ENCODE measurements around the gene SLC3A2. TPM values are rescaled to one million over a fixed set of nuclear protein-coding genes. Genes with fewer than 3 reads are reported as not detected.
"Not testable (repeated sequence)": the region's sequence is repeated elsewhere in the genome, so short reads cannot be mapped to it uniquely, and the experiment has no call there.

The SLC3A2 gene
- total RNA-seq, 2 experiments from 2014 or later = 231 to 234 TPM

DNA sequence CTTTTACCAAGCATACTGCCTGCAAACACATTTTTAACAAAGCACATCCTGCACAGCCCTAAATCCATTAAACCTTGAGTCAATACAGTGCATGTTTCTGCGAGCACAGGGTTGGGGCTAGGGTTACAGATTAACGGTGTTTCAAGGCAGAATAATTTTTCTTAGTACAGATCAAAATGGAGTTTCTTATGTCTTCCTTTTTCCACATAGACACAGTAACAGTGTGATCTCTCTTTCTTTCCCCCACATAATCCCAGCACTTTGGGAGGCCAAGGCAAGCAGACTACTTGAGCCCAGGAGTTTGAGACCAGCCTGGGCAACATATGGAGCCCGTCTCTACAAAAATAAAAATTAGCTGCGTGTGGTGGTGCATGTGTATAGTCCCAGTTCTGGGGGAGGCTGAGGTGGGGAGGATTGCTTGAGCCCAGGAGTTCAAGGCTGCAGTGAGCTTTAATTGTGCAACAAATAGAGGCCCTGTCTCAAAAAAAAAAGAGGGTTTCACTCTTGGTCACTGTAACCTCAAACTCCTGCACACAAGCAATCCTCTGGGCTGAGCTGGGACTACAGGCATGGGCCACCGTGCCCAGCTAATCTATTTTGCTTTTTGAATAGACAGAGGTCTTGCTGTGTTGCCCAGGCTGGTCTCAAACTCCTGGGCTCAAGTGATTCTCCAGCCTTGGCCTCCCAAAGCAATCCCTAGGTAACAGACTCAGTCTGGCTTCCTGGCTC lies 19.7 kb upstream of the SLC3A2 start:
- CTCF ChIA-PET = interaction anchor here (5.2 kb wide), 1 partner anchor 74 kb away, joined by 49 read pairs; the partner anchor contains the start of gene TMEM179B
- H3K27ac Mint-ChIP-seq = no peak overlapping the region
- H3K4me1 Mint-ChIP-seq (ENCODE audit: low read depth) = peaks cover 18% of the 10 kb centered on the region
- intact Hi-C loops (cut with DNase I, micrococcal nuclease) = loop anchor here (5.0 to 10.0 kb wide), 6 partner anchors 264 to 479 kb away; partner anchors contain the start of gene TUT1 (in 1 of the 2)
- H3K9me3 Mint-ChIP-seq = no peaks in the 10 kb centered on the region
- no peaks in the 10 kb centered on the region for H3K9me3 ChIP-seq (ENCODE audit: control insufficient read depth in 1 of 2, insufficient read depth in 1 of 2, low read length in 2 of 2)
- DNase-seq (no peak), ATAC-seq (ENCODE audit: poor library complexity) (no peak)
- H3K36me3 Mint-ChIP-seq (ENCODE audit: low read depth) = peaks cover 1% of the 10 kb centered on the region
- POLR2A ChIA-PET = interaction anchor here (2.0 to 3.3 kb wide), 2 partner anchors 21 to 74 kb away, joined by 12 to 27 read pairs; partner anchors contain the start of genes TMEM179B and WDR74
- H3K4me1 ChIP-seq (ENCODE audit: insufficient read depth, low read length) = peaks cover 18% of the 10 kb centered on the region
- no peak overlapping the region for H3K27ac ChIP-seq (ENCODE audit: low read depth in 1 of 2, low read length in 2 of 2)
- H3K27me3 Mint-ChIP-seq = no peaks in the 10 kb centered on the region
- H3K36me3 ChIP-seq (ENCODE audit: insufficient read depth, low read length) = no peaks in the 10 kb centered on the region
- H3K27me3 ChIP-seq (ENCODE audit: control insufficient read depth in 1 of 2, insufficient read depth in 2 of 2, low read length in 2 of 2) = no peaks in the 10 kb centered on the region
- no peak overlapping the region for H3K4me3 ChIP-seq (ENCODE audit: low read length)
- TF ChIP-seq, protein P1, sequence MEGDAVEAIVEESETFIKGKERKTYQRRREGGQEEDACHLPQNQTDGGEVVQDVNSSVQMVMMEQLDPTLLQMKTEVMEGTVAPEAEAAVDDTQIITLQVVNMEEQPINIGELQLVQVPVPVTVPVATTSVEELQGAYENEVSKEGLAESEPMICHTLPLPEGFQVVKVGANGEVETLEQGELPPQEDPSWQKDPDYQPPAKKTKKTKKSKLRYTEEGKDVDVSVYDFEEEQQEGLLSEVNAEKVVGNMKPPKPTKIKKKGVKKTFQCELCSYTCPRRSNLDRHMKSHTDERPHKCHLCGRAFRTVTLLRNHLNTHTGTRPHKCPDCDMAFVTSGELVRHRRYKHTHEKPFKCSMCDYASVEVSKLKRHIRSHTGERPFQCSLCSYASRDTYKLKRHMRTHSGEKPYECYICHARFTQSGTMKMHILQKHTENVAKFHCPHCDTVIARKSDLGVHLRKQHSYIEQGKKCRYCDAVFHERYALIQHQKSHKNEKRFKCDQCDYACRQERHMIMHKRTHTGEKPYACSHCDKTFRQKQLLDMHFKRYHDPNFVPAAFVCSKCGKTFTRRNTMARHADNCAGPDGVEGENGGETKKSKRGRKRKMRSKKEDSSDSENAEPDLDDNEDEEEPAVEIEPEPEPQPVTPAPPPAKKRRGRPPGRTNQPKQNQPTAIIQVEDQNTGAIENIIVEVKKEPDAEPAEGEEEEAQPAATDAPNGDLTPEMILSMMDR (IDR thresholded peaks at IDR 0.05) = no peak
- no peak overlapping the region for H3K4me3 Mint-ChIP-seq

DNA sequence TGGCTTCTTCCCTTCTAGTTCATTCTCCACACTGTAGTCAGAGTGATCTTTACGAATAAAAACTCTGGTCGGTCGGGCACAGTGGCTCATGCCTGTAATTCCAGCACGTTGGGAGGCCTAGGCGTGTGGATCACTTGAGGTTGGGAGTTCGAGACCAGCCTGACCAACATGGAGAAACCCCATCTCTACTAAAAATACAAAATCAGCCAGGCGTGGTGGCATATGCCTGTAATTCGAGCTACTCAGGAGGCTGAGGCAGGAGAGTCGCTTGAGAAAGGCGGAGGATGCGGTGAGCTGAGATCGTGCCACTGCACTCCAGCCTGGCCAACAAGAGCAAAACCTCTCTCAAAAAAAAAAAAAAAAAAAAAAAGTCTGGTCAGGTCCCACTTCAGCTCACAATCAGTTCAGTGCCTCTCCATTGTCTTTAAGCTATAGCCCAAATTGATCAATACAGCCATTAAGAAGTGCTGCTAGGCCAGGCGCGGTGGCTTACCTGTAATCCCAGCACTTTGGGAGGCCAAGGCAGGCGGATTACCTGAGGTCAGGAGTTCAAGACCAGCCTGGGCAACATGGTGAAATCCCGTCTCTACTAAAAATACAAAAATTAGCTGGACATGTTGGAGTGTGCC lies 19.0 kb upstream of the SLC3A2 start:
- H3K9me3 ChIP-seq (ENCODE audit: control insufficient read depth in 1 of 2, insufficient read depth in 1 of 2, low read length in 2 of 2); H3K36me3 Mint-ChIP-seq (ENCODE audit: low read depth); H3K27ac ChIP-seq (ENCODE audit: low read depth in 1 of 2, low read length in 2 of 2); H3K9me3 Mint-ChIP-seq; H3K27me3 Mint-ChIP-seq; H3K27me3 ChIP-seq (ENCODE audit: control insufficient read depth in 1 of 2, insufficient read depth in 2 of 2, low read length in 2 of 2); DNase-seq; ATAC-seq (ENCODE audit: poor library complexity); H3K36me3 ChIP-seq (ENCODE audit: insufficient read depth, low read length); H3K27ac Mint-ChIP-seq; H3K4me3 ChIP-seq (ENCODE audit: low read length); H3K4me3 Mint-ChIP-seq: not testable (repeated sequence)
- peaks cover 12% of the 10 kb centered on the region for H3K4me1 ChIP-seq (ENCODE audit: insufficient read depth, low read length)
- H3K4me1 Mint-ChIP-seq (ENCODE audit: low read depth) = peaks cover 12% of the 10 kb centered on the region
- intact Hi-C loops (cut with DNase I, micrococcal nuclease) = loop anchor here (1.0 to 10.0 kb wide), 11 partner anchors 19 to 479 kb away; partner anchors contain the start of genes SLC3A2 (in 1 of the 2), TMEM179B (in 1 of the 2), TTC9C (in 1 of the 2) and TUT1 (in 1 of the 2)
- CTCF ChIA-PET = interaction anchor here (0.9 to 5.2 kb wide), 3 partner anchors 19 to 75 kb away, joined by 4 to 49 read pairs (median 10); partner anchors contain the start of genes SLC3A2 and TMEM179B
- POLR2A ChIA-PET = interaction anchor here (2.0 to 3.3 kb wide), 2 partner anchors 21 to 75 kb away, joined by 12 to 27 read pairs; partner anchors contain the start of genes TMEM179B and WDR74

DNA sequence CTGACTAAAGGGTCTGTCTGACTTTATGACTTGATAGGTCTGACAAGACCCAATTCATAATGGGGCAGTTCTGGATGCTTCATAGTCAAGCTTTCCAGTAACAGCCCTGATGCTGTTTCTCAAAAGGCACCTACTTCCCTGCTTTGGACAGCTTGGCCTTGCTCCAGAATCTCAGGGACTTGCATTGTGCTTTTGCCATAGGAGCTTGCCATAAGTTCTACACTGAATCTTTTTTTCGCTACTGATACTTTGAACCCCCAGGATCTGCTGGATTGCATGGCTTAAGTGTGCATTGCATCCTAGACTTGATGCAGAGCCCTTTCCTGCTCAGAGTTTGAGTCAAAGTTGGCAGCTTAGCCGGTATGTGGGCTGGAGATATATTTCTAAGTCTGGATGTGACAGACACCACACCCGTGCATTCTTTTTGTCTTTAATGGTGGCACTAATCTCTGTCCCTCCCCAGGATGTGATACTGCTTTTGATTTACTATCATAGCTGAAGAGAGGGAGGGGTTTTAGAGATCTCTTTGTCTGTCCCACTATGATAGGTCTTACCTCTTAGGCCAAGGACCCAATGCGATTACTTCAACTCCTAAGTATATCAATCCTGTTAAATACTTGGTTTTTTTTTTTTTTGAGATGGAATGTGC lies 16.9 kb upstream of the SLC3A2 start:
- H3K27me3 ChIP-seq (ENCODE audit: control insufficient read depth in 1 of 2, insufficient read depth in 2 of 2, low read length in 2 of 2) = no peaks in the 10 kb centered on the region
- no peaks in the 10 kb centered on the region for H3K36me3 Mint-ChIP-seq (ENCODE audit: low read depth)
- H3K4me1 Mint-ChIP-seq (ENCODE audit: low read depth) = peaks cover 6% of the 10 kb centered on the region
- intact Hi-C loops (cut with DNase I, micrococcal nuclease) = loop anchor here (2.0 to 10.0 kb wide), 8 partner anchors 17 to 482 kb away; partner anchors contain the start of genes SLC3A2 (in 1 of the 2), TTC9C (in 1 of the 2) and TUT1 (in 1 of the 2)
- H3K27me3 Mint-ChIP-seq = no peaks in the 10 kb centered on the region
- no peak overlapping the region for H3K27ac ChIP-seq (ENCODE audit: low read depth in 1 of 2, low read length in 2 of 2)
- no peak for ATAC-seq (ENCODE audit: poor library complexity)
- no peaks in the 10 kb centered on the region for H3K36me3 ChIP-seq (ENCODE audit: insufficient read depth, low read length)
- POLR2A ChIA-PET = interaction anchor here (0.6 to 3.3 kb wide), 6 partner anchors 7 to 192 kb away, joined by 3 to 27 read pairs (median 6); partner anchors contain the start of genes LBHD1, TMEM179B, TMEM223 and UQCC3
- TF ChIP-seq, protein P1 (IDR thresholded peaks at IDR 0.05) = no peak
- CTCF ChIA-PET = interaction anchor here (0.9 to 5.2 kb wide), 6 partner anchors 18 to 94 kb away, joined by 3 to 49 read pairs (median 4); partner anchors contain the start of genes NXF1, SLC3A2 and TMEM179B
- DNase-seq = no peak
- H3K4me1 ChIP-seq (ENCODE audit: insufficient read depth, low read length) = peaks cover 4% of the 10 kb centered on the region
- no peaks in the 10 kb centered on the region for H3K9me3 Mint-ChIP-seq
- no peak overlapping the region for H3K27ac Mint-ChIP-seq
- no peak overlapping the region for H3K4me3 Mint-ChIP-seq
- H3K9me3 ChIP-seq (ENCODE audit: control insufficient read depth in 1 of 2, insufficient read depth in 1 of 2, low read length in 2 of 2) = no peaks in the 10 kb centered on the region
- no peak overlapping the region for H3K4me3 ChIP-seq (ENCODE audit: low read length)

Data from CD4-positive, alpha-beta T cell (primary cell).